Mesenchymal stem cell (in vitro differentiated cells and primary cell): ENCODE measurements around the gene TSPAN15.
A peak's percentile ranks its signal among the peaks of the same experiment; 100 is the strongest.

Experiments used
- DNase-seq: peaks from one replicate; pipeline ENCODE4 v3.0.0-alpha.2; 2013
- H2AFZ ChIP-seq: one replicate; pipeline ENCODE4 v1.6.1; 2013; ENCODE audit warnings: low read depth, mild to moderate bottlenecking, control low read depth, inconsistent platforms, low read length, moderate library complexity
- H2AK5ac ChIP-seq: 2 replicates; pipeline ENCODE4 v1.6.1; 2013; ENCODE audit warnings: low read length, moderate library complexity, mild to moderate bottlenecking, inconsistent platforms; ENCODE audit not compliant: severe bottlenecking
- H2BK120ac ChIP-seq: one replicate; pipeline ENCODE4 v1.6.1; 2013; ENCODE audit warnings: low read depth, mild to moderate bottlenecking, inconsistent platforms, low read length, moderate library complexity
- H2BK12ac ChIP-seq, 2 experiments: one replicate each; pipeline ENCODE4 v1.6.1; 2013; ENCODE audit warnings: inconsistent platforms in 2 of 2, low read length in 2 of 2, mild to moderate bottlenecking in 2 of 2, moderate library complexity in 2 of 2, control low read depth in 1 of 2
- H2BK15ac ChIP-seq: one replicate; pipeline ENCODE4 v1.6.1; 2013; ENCODE audit warnings: mild to moderate bottlenecking, low read depth, inconsistent platforms; ENCODE audit not compliant: poor library complexity, severe bottlenecking
- H2BK5ac ChIP-seq: 2 replicates; pipeline ENCODE4 v1.6.1; 2013; ENCODE audit warnings: low read depth, mild to moderate bottlenecking, low read length, control low read depth, inconsistent platforms; ENCODE audit not compliant: poor library complexity, severe bottlenecking
- H3K14ac ChIP-seq, 2 experiments: one replicate each; pipeline ENCODE4 v1.6.1; 2013; ENCODE audit warnings: inconsistent platforms in 2 of 2, low read length in 2 of 2, control low read depth in 1 of 2, mild to moderate bottlenecking in 1 of 2, moderate library complexity in 1 of 2
- H3K18ac ChIP-seq, 2 experiments: one replicate each; pipeline ENCODE4 v1.6.1; 2013; ENCODE audit warnings: inconsistent platforms in 2 of 2, low read length in 2 of 2, control low read depth in 1 of 2, low read depth in 1 of 2, mild to moderate bottlenecking in 1 of 2
- H3K23ac ChIP-seq, 2 experiments: one replicate each; pipeline ENCODE4 v1.6.1; 2013; ENCODE audit warnings: inconsistent platforms in 2 of 2, low read length in 2 of 2, mild to moderate bottlenecking in 2 of 2, moderate library complexity in 2 of 2, control low read depth in 1 of 2
- H3K27ac ChIP-seq: 2 replicates; pipeline ENCODE4 v1.5.1; 2013; ENCODE audit warnings: mild to moderate bottlenecking, moderate library complexity, low read length, control low read depth, inconsistent platforms; ENCODE audit not compliant: poor library complexity, severe bottlenecking
- H3K27me3 ChIP-seq, 2 experiments: 2 replicates each; pipeline versions ENCODE4 v1.6.1 to v1.7.0; 2013; ENCODE audit warnings: low read length in 2 of 2, mild to moderate bottlenecking in 2 of 2, moderate library complexity in 2 of 2, control low read depth in 1 of 2, inconsistent platforms in 1 of 2; ENCODE audit not compliant: control insufficient read depth in 1 of 2, insufficient read depth in 1 of 2
- H3K36me3 ChIP-seq, 2 experiments: 2 replicates each; pipeline versions ENCODE4 v1.6.1 to v1.7.0; 2013; ENCODE audit warnings: low read length in 2 of 2, control low read depth in 1 of 2, inconsistent platforms in 1 of 2, low read depth in 1 of 2, mild to moderate bottlenecking in 1 of 2; ENCODE audit not compliant: insufficient read depth in 2 of 2, control insufficient read depth in 1 of 2
- H3K4ac ChIP-seq, 2 experiments: one replicate each; pipeline ENCODE4 v1.6.1; 2013; ENCODE audit warnings: inconsistent platforms in 2 of 2, low read length in 2 of 2, mild to moderate bottlenecking in 2 of 2, moderate library complexity in 2 of 2, control low read depth in 1 of 2, low read depth in 1 of 2
- H3K4me1 ChIP-seq: 2 replicates; pipeline ENCODE4 v1.6.1; 2013; ENCODE audit warnings: low read depth, low read length, control low read depth; ENCODE audit not compliant: control insufficient read depth, insufficient read depth
- H3K4me2 ChIP-seq: 2 replicates; pipeline ENCODE4 v1.6.1; 2013; ENCODE audit warnings: low read length, mild to moderate bottlenecking, inconsistent platforms; ENCODE audit not compliant: poor library complexity, severe bottlenecking
- H3K4me3 ChIP-seq, 2 experiments: 2 replicates each; pipeline versions ENCODE4 v1.5.1 to v1.7.0; 2013; ENCODE audit warnings: low read length in 2 of 2, mild to moderate bottlenecking in 2 of 2, control low read depth in 1 of 2, low read depth in 1 of 2; ENCODE audit not compliant: insufficient read depth in 1 of 2
- H3K79me1 ChIP-seq: replicated peaks from 2 replicates; pipeline ENCODE4 v1.6.1; 2013; ENCODE audit warnings: mild to moderate bottlenecking, control low read depth, low read length, inconsistent platforms; ENCODE audit not compliant: poor library complexity, severe bottlenecking
- H3K9ac ChIP-seq: 2 replicates; pipeline ENCODE4 v1.7.0; 2013; ENCODE audit warnings: mild to moderate bottlenecking, low read length, moderate library complexity
- H3K9me3 ChIP-seq: 2 replicates; pipeline ENCODE4 v1.7.0; 2013; ENCODE audit warnings: mild to moderate bottlenecking, low read length; ENCODE audit not compliant: control insufficient read depth
- H4K8ac ChIP-seq: one replicate; pipeline ENCODE4 v1.6.1; 2013; ENCODE audit warnings: inconsistent platforms, mild to moderate bottlenecking, low read length, moderate library complexity
- H4K91ac ChIP-seq: one replicate; pipeline ENCODE4 v1.6.1; 2013; ENCODE audit warnings: mild to moderate bottlenecking, low read length, inconsistent platforms
- WGBS: methylation state at CpG from one replicate; pipeline ENCODE4 v1.1.7; 2013; ENCODE audit warnings: mixed read lengths; 5-methylcytosine and 5-hydroxymethylcytosine counted together

Gene TSPAN15

DNA sequence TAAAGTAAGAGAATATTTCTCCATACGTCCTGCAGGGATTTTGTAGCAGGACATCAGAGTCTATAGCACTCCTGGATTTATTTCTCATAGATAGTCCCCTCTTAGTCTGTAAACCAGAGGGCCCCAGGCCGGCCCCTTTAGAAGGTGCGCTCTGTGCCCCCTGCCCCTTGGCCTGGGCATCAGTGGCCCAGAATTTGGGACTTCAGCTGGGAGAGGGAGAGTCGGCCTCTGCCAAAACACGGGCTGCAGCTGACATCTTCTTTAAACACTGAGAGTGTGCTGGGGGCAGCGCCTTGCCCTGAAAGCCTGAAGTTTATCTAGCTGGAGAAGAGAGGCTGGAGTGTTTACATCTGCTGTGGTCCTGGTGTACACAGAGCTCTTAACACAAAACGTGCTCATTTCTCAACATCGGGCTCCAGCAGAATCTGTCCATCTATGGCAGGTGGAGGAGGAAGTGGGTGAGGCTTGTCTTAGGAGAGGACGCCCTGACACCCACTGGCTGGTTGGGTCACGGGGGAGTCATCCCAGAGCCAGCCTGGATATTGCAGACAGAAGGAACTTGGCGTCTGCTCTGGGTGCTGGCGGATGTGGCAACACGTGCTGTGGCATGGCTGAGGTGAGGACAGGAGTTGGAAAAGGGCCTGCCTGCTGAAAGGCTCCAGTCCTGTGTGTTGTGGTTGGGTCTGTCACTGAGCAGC, 29.5 kb upstream of the TSPAN15 start:
- H2AK5ac ChIP-seq: no peak overlapping the region
- no peaks in the 10 kb centered on the region for H3K79me1 ChIP-seq
- no peak overlapping the region for H2AFZ ChIP-seq
- no peaks in the 10 kb centered on the region for H3K4me1 ChIP-seq
- no peak overlapping the region for H3K18ac ChIP-seq
- H3K4me2 ChIP-seq: no peak overlapping the region
- H3K9ac ChIP-seq: no peak overlapping the region
- no peak overlapping the region for H3K14ac ChIP-seq
- peak; percentile 66 for DNase-seq
- no peak overlapping the region for H3K23ac ChIP-seq
- no peak overlapping the region for H4K91ac ChIP-seq
- H3K4me3 ChIP-seq: no peak overlapping the region
- H3K27me3 ChIP-seq: peaks cover 9 to 33% of the 10 kb centered on the region in 2 experiments
- 55% methylated on average over 13 of the region's 13 CpGs for WGBS
- H3K27ac ChIP-seq: no peak overlapping the region
- no peak overlapping the region for H2BK15ac ChIP-seq
- no peak overlapping the region for H4K8ac ChIP-seq
- H2BK5ac ChIP-seq: no peak overlapping the region
- no peak overlapping the region for H2BK120ac ChIP-seq
- no peaks in the 10 kb centered on the region for H3K36me3 ChIP-seq
- no peak overlapping the region for H3K4ac ChIP-seq
- peak overlapping the region in 1 of 2 experiments; percentile 33 for H2BK12ac ChIP-seq
- H3K9me3 ChIP-seq: no peaks in the 10 kb centered on the region

- no peak overlapping the region for H2AFZ ChIP-seq
- no peak overlapping the region for H4K91ac ChIP-seq
- H3K4me2 ChIP-seq: no peak overlapping the region
- H3K79me1 ChIP-seq: no peaks in the 10 kb centered on the region
- H2BK12ac ChIP-seq: no peak overlapping the region
- H2BK120ac ChIP-seq: no peak overlapping the region
- H3K14ac ChIP-seq: no peak overlapping the region
- H3K36me3 ChIP-seq: no peaks in the 10 kb centered on the region
- H2BK15ac ChIP-seq: peak overlapping the region; percentile 6
- no peak overlapping the region for H3K23ac ChIP-seq
- no peak overlapping the region for H2BK5ac ChIP-seq
- DNase-seq: no peak
- H3K27me3 ChIP-seq: peaks cover 9 to 24% of the 10 kb centered on the region in 2 experiments
- H3K18ac ChIP-seq: no peak overlapping the region
- H3K4ac ChIP-seq: no peak overlapping the region
- no peak overlapping the region for H3K9ac ChIP-seq
- no peak overlapping the region for H3K4me3 ChIP-seq
- H3K9me3 ChIP-seq: no peaks in the 10 kb centered on the region
- no peak overlapping the region for H3K27ac ChIP-seq
- no peak overlapping the region for H4K8ac ChIP-seq
- 88% methylated on average over 4 of the region's 4 CpGs for WGBS
- no peak overlapping the region for H2AK5ac ChIP-seq
- H3K4me1 ChIP-seq: no peaks in the 10 kb centered on the region
Measured at GRCh38 chr10:69422676-69423075, 28.6 kb upstream of the TSPAN15 start.

- H2BK15ac ChIP-seq: no peak overlapping the region
- H3K4me1 ChIP-seq: no peaks in the 10 kb centered on the region
- H4K8ac ChIP-seq: no peak overlapping the region
- H3K4me2 ChIP-seq: no peak overlapping the region
- H3K27ac ChIP-seq: no peak overlapping the region
- no peak overlapping the region for H2BK120ac ChIP-seq
- H3K4ac ChIP-seq: no peak overlapping the region
- H2BK12ac ChIP-seq: no peak overlapping the region
- no peak overlapping the region for H3K23ac ChIP-seq
- peaks cover 9 to 23% of the 10 kb centered on the region in 2 experiments for H3K27me3 ChIP-seq
- no CpG with 5 or more reads among the region's 2 CpGs for WGBS
- DNase-seq: no peak
- H3K9ac ChIP-seq: no peak overlapping the region
- no peak overlapping the region for H2BK5ac ChIP-seq
- no peak overlapping the region for H4K91ac ChIP-seq
- no peak overlapping the region for H3K14ac ChIP-seq
- no peaks in the 10 kb centered on the region for H3K9me3 ChIP-seq
- no peaks in the 10 kb centered on the region for H3K36me3 ChIP-seq
- H3K79me1 ChIP-seq: no peaks in the 10 kb centered on the region
- no peak overlapping the region for H2AFZ ChIP-seq
- no peak overlapping the region for H3K18ac ChIP-seq
- no peak overlapping the region for H3K4me3 ChIP-seq
- H2AK5ac ChIP-seq: no peak overlapping the region
Measured at GRCh38 chr10:69425041-69425440, 26.2 kb upstream of the TSPAN15 start.

DNA sequence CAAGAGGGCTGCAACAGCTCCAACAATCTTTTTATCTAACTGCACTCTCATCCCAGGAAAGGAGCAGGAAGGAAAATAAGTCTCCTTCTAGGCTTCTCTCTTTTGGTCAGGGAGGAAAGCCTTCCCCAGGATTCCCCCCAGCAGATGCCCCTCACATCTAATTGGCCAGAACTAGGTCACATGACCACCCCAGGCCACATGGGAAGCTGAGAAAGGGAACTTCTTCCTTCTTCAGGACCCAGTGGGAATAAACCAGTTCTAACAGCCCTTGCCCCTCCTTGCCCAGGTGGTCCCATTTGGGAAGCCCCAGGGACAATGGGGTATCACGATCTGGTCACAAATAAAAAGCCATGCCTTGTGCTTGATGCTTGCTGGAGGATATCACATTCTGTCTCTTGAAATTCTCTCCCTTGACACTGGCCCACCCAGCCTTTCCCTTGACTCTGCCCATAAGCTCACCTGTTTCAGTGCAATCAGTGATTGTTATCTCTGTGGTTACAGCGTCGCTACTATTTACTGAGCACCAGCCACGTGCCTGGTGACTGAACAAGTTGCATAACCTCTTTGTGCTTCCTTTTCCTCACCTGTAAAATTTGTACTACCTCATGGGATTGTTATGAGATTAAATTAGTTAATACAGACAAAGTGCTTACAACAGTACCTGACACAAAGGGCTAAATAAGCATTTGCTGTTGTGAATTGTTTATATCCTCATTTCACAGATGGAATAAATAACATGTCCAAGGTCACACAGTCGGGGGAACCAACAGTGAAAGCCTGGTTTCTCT, 25.6 kb upstream of the TSPAN15 start:
- peaks cover 9 to 23% of the 10 kb centered on the region in 2 experiments for H3K27me3 ChIP-seq
- H3K4me3 ChIP-seq: no peak overlapping the region
- H3K4me1 ChIP-seq: no peaks in the 10 kb centered on the region
- H2BK12ac ChIP-seq: no peak overlapping the region
- H3K23ac ChIP-seq: no peak overlapping the region
- DNase-seq: no peak
- no peaks in the 10 kb centered on the region for H3K79me1 ChIP-seq
- no peak overlapping the region for H3K27ac ChIP-seq
- no peaks in the 10 kb centered on the region for H3K9me3 ChIP-seq
- H4K8ac ChIP-seq: no peak overlapping the region
- H3K14ac ChIP-seq: no peak overlapping the region
- H2BK120ac ChIP-seq: no peak overlapping the region
- H2AK5ac ChIP-seq: no peak overlapping the region
- H2AFZ ChIP-seq: no peak overlapping the region
- H2BK5ac ChIP-seq: no peak overlapping the region
- no peak overlapping the region for H2BK15ac ChIP-seq
- no peak overlapping the region for H3K18ac ChIP-seq
- WGBS: 97% methylated on average over 5 of the region's 5 CpGs
- H3K9ac ChIP-seq: no peak overlapping the region
- no peak overlapping the region for H3K4ac ChIP-seq
- H3K4me2 ChIP-seq: no peak overlapping the region
- no peaks in the 10 kb centered on the region for H3K36me3 ChIP-seq
- H4K91ac ChIP-seq: no peak overlapping the region
